AG09319 (cell line): ENCODE measurements around the gene RHBDF2.
"Not testable (repeated sequence)": the region's sequence is repeated elsewhere in the genome, so short reads cannot be mapped to it uniquely, and the experiment has no call there.

Source experiments
- DNase-seq: peaks from one replicate; pipeline ENCODE4 v3.0.0-alpha.2; 2010; ENCODE audit warnings: low read depth; ENCODE audit errors: extremely low read depth
- TF ChIP-seq, protein P1 (sequence below): IDR thresholded peaks from 2 replicates; pipeline ENCODE4 v1.5.1; 2011; ENCODE audit warnings: low read depth, mild to moderate bottlenecking, inconsistent platforms, low read length, moderate library complexity

RHBDF2 gene

DNA sequence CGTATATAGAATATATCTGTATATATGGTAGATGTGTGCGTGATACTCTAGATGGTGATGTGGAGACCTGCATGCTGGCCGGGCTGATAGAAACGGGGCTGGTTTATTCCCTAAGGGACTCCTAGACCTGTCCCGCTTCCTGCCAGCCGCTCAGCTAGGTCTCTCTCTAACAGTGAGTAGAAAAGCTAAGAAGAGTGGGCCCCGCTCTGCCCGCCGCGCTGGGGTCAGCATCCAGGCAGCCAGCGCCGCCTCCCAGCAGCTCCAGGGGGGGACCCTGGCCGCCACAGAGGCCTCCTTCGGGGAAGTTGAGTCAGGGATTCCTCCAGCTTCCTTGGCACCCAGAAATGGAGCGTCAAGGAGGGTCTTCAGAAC, 26.9 kb upstream of the RHBDF2 start:
- TF ChIP-seq, protein P1, sequence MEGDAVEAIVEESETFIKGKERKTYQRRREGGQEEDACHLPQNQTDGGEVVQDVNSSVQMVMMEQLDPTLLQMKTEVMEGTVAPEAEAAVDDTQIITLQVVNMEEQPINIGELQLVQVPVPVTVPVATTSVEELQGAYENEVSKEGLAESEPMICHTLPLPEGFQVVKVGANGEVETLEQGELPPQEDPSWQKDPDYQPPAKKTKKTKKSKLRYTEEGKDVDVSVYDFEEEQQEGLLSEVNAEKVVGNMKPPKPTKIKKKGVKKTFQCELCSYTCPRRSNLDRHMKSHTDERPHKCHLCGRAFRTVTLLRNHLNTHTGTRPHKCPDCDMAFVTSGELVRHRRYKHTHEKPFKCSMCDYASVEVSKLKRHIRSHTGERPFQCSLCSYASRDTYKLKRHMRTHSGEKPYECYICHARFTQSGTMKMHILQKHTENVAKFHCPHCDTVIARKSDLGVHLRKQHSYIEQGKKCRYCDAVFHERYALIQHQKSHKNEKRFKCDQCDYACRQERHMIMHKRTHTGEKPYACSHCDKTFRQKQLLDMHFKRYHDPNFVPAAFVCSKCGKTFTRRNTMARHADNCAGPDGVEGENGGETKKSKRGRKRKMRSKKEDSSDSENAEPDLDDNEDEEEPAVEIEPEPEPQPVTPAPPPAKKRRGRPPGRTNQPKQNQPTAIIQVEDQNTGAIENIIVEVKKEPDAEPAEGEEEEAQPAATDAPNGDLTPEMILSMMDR = no peak
- no peak for DNase-seq

DNA sequence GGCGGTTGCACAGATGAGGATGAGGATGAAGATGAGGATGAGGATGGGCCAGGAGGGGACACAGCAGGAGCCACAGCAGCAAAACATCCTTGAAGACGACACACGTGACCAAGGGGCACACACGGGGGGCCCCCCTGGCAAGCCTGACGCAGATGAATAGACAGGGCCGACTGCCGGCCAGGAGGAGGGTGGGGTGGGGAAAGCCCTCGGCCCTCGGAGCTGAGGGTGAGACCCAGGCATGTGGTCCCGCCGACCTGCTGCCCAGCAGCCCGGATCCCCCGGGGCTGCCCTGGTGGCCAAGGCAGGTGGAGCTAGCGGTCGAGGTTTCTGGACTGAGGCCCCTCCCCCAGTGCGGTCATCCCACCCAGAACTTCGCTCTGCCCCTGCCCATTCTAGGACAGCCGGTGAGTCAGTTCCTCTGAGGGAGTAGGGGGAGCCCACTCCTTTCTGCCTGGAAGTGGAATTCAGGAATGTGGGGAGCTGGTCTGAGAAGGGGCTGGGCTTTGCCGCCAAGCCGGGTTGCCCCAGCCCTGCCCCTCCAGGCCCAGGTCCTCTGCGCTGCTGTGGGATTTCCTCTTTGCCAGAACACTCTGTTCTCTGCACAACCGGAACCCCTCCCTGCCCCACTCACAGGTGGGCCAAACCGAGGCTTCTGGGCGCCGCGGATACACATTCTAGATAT, 26.3 kb upstream of the RHBDF2 start:
- TF ChIP-seq, protein P1 = no peak
- no peak for DNase-seq

DNA sequence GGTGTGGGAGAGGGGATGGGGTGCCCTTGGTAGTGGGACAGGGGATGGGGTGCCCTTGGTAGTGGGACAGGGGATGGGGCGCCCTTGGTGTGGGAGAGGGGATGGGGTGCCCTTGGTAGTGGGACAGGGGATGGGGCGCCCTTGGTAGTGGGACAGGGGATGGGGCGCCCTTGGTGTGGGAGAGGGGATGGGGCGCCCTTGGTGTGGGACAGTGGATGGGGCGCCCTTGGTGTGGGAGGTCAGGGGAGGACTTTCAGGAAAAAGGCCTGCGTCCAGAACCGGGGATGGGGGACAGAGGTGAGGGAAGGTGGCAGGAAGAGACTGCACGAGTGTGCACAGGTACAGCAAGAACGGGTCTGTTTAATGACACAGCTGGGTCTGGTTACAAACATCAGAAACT, 25.8 kb upstream of the RHBDF2 start:
- not testable (repeated sequence) for DNase-seq

DNA sequence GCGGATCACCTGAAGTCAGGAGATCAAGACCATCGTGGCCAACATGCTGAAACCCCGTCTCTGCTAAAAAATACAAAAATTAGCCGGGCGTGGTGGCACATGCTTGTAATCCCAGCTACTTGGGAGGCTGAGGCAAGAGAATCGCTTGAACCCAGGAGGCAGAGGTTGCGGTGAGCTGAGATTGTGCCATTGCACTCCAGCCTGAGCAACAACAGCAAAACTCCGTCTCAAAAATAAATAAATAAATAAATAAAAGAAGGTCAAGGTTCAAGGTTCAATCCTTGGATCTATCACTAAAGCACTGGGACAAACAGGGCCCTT, 24.2 kb upstream of the RHBDF2 start:
- not testable (repeated sequence) for DNase-seq

DNA sequence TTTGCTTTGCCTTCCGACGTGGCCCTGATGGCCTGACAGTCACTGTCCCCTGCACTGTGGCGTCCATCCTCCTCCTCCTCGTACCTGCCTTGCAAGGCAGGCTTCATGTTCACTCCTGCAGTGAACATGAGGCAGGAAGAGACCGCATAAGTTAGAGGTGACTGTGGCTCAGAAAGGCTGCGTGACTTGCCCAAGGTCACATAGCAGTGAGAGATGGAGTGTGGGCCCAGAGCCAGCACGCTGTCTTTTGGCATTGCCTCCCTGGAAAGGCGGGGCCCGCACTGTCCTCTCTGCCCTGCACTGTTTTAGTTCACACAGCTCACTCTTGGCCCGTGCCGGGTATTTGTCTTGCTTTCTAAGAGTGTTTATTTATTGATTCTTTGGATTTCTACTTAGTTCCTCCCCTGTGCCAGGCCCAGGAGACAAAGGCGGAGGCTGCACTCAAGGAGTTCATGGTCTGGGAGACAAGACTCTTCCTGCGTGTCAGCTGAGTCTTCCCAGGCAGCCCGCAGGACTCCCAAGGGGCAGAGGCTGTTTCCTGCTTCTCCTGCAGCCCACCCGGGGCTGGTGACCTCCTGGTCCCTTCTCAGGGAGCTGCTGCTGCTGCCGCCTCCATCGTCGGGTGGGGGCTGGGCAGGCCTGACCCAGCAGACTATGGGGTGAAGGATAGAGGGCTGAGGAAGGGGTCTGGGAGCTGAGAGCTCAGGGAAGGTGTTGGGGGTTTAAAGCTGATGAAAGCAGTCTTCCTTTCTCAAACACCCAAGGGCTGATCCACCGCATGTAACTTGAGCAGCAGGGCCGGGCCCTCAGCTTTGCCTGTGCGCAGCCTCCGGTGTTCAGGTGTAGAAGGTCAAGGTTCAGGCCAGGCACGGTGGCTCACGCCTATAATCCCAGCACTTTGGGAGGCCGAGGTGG, 23.6 kb upstream of the RHBDF2 start:
- DNase-seq = no peak
- TF ChIP-seq, protein P1 = no peak

DNA sequence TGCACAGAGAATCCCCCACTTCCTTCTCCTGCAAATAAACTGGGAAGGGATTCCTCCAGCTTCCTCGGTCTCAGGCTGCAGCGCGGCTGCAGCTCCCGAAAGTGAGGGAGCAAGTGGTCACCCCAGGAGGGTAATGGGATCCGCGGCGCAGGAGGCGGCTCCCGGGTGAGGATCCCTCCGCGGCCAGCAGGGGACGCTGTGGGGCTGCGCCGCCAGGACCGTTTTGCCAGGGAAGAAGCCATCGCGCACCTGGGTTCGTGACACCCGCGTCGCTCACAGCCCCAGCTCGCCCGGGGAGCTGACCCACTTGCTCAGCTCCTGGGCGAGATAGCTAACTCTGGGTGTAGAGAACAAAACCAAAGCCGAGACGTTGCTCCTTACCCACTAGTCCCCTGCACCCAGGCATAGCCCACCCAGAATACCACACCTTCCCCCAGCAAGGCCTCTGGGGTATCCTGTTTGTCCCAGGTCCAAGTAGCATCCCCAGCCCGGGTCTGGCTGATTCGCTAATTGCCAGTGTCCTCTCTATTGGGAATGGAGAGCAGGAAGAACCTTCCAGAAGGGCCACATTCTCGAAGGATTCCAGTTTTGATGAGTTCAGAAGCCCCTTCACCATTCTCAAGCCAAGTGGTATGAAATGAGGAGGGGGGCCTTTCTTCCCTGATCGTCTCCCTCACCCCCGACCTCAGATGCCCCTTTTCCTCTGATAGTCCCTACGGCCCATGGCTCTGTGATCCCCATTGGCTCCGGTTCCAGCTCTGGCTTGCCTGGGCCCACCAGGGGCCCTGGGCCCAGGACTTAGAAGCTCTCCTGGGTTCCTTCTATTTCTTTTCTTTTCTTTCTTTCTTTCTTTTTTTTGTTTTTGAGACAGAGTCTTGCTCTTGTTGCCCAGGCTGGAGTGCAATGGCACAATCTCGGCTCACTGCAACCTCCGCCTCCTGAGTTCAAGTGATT, 22.1 kb upstream of the RHBDF2 start:
- TF ChIP-seq, protein P1 = peak; percentile 99
- no peak for DNase-seq

DNA sequence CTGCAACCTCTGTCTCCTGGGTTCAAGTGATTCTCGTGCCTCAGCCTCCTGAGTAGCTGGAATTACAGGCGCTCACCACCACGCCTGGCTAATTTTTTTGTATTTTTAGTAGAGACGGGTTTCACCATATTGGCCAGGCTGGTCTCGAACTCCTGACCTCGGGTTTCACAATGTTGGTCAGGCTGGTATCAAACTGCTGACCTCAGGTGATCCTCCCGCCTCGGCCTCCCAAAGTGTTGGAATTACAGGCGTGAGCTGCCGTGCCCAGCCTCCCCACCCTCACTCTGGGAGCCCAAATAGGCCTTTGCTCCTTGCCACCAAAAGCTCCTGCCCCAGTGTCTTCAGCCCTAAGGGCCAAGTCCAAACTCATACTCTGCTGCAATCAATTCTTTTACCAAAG, 20.5 kb upstream of the RHBDF2 start:
- DNase-seq = not testable (repeated sequence)

DNA sequence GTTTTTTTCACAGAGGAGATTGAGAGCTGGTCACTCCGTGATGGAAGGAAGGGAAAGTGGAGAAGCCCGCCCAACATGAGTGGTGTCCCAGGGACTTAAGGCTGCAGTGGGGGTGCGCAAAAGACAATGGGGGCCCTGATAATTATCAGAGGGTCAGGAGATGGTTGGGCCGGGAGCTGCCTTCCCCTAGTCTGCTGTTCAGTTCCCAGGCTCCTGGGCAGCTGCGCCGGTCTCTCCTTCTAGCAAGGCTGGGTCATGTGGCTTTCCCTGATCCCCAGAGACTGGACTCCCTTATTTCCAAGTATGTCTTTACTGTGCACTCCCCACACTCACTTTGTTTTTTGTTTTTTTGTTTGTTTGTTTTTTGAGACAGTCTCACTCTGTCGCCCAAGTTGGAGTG, 20.0 kb upstream of the RHBDF2 start:
- TF ChIP-seq, protein P1 = no peak

More for the DNA sequence above, 20.0 kb upstream of the RHBDF2 start:
- DNase-seq = no peak
